ENCODE measurements around the gene ST14. TPM values are rescaled to one million over a fixed set of nuclear protein-coding genes. Genes with fewer than 3 reads are reported as not detected.
"Not testable (repeated sequence)": the region's sequence is repeated elsewhere in the genome, so short reads cannot be mapped to it uniquely, and the experiment has no call there.

Gene ST14
- total and polyA plus RNA-seq, 12 donors: 0.17 to 41.0 (median 10.4) TPM

DNA sequence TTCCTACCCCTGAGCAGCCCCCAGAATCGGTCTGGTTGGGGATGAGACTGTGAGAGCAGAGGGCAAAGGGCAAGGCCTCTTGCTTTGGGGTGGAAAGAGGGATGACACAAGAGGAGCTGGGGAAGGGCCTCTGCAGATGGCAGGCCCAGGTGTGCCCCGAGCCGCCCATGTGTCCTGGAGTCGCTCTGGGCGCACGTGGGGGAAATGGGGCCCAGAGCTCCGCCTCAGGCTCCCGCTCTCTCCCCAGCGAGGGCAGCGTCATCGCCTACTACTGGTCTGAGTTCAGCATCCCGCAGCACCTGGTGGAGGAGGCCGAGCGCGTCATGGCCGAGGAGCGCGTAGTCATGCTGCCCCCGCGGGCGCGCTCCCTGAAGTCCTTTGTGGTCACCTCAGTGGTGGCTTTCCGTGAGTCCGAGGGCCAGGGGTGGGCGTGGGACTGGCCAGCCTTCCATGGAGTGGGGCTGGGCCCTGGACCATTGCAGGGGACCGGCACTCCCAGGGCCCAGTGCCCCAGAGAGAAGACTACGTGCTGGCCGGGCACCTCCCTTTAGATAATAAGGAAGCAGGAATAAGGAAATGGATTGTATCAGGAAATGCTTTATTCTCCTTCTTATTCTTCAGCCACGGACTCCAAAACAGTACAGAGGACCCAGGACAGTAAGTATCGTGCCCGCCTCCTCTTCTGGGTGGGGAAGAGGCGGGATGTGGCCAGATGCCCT is 30.1 kb downstream of the ST14 start:
- Histone ChIP-seq H3K27ac (no peak overlapping the region), H3K27me3 (no peaks in the 10 kb centered on the region), H3K36me3 (replicated peaks in 1 of 2) (no peaks in the 10 kb centered on the region), H3K9me3 (replicated peaks in 1 of 3) (no peaks in the 10 kb centered on the region), H3K4me1 (replicated peaks in 1 of 2) (peaks cover 0 to 7% of the 10 kb centered on the region in 2 donors), H3K4me3 (no peak overlapping the region)
- no peak for DNase-seq
- no peak for TF ChIP-seq POLR2A (IDR thresholded peaks at IDR 0.05)
- TF ChIP-seq, protein P1, sequence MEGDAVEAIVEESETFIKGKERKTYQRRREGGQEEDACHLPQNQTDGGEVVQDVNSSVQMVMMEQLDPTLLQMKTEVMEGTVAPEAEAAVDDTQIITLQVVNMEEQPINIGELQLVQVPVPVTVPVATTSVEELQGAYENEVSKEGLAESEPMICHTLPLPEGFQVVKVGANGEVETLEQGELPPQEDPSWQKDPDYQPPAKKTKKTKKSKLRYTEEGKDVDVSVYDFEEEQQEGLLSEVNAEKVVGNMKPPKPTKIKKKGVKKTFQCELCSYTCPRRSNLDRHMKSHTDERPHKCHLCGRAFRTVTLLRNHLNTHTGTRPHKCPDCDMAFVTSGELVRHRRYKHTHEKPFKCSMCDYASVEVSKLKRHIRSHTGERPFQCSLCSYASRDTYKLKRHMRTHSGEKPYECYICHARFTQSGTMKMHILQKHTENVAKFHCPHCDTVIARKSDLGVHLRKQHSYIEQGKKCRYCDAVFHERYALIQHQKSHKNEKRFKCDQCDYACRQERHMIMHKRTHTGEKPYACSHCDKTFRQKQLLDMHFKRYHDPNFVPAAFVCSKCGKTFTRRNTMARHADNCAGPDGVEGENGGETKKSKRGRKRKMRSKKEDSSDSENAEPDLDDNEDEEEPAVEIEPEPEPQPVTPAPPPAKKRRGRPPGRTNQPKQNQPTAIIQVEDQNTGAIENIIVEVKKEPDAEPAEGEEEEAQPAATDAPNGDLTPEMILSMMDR (IDR thresholded peaks at IDR 0.05): no peak
- WGBS, 4 donors: 91 to 96% (median 93%) methylated on average over 27 to 32 of the region's 32 CpGs
- intact Hi-C loops (cut with DNase I): no loop called here

DNA sequence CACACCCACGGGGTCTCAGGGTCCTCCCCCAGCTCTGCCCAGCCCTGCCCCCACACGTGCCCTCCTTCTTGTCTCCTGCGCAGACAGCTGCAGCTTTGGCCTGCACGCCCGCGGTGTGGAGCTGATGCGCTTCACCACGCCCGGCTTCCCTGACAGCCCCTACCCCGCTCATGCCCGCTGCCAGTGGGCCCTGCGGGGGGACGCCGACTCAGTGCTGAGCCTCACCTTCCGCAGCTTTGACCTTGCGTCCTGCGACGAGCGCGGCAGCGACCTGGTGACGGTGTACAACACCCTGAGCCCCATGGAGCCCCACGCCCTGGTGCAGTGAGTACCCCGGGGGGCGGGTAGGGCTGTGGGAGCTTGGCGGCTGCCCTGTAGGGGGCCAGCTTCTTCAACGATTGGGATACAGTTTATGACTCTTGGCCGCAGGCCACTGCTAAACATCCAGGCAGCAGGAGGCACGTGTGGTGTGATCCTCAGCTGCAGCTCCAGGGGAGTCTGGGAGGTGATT is 30.8 kb downstream of the ST14 start:
- Histone ChIP-seq H3K9me3 (replicated peaks in 1 of 3) (no peaks in the 10 kb centered on the region), H3K36me3 (replicated peaks in 1 of 2) (no peaks in the 10 kb centered on the region), H3K27ac (no peak overlapping the region), H3K4me1 (replicated peaks in 1 of 2) (peaks cover 0 to 7% of the 10 kb centered on the region in 2 donors), H3K4me3 (no peak overlapping the region), H3K27me3 (no peaks in the 10 kb centered on the region)
- TF ChIP-seq, protein P1 (IDR thresholded peaks at IDR 0.05): no peak
- TF ChIP-seq POLR2A (IDR thresholded peaks at IDR 0.05): no peak
- no peak for DNase-seq
- WGBS, 4 donors: 89 to 98% (median 91%) methylated on average over 14 to 29 of the region's 29 CpGs
- intact Hi-C loops (cut with DNase I): no loop called here

DNA sequence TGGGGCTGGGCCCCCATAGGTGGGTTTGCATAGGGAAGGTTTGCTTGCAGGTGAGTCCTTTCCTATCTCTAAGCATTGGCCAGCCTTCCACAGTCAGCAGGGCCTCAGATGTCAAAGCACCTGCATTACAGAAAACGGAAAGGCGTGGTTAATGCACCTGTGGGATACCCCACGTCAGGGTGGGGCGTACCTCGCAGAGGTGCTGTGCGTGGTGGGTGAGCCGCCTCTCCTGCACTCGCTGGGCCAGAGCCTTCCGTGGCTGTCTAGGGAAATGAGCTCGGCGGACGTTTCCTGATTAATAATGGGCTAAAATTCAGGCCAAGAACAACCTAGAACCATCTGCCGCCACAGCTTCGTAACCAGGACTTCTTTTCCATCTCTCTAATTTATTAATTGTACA is 32.3 kb downstream of the ST14 start:
- TF ChIP-seq, protein P1 (IDR thresholded peaks at IDR 0.05): no peak
- TF ChIP-seq POLR2A (IDR thresholded peaks at IDR 0.05): no peak
- Histone ChIP-seq H3K4me3 (no peak overlapping the region), H3K9me3 (replicated peaks in 1 of 3) (no peaks in the 10 kb centered on the region), H3K27me3 (no peaks in the 10 kb centered on the region), H3K36me3 (replicated peaks in 1 of 2) (no peaks in the 10 kb centered on the region), H3K27ac (no peak overlapping the region), H3K4me1 (replicated peaks in 1 of 2) (peaks cover 0 to 7% of the 10 kb centered on the region in 2 donors)
- no peak for DNase-seq
- 90 to 94% (median 91%) methylated on average over 14 of the region's 14 CpGs for WGBS, 4 donors
- intact Hi-C loops (cut with DNase I): no loop called here

DNA sequence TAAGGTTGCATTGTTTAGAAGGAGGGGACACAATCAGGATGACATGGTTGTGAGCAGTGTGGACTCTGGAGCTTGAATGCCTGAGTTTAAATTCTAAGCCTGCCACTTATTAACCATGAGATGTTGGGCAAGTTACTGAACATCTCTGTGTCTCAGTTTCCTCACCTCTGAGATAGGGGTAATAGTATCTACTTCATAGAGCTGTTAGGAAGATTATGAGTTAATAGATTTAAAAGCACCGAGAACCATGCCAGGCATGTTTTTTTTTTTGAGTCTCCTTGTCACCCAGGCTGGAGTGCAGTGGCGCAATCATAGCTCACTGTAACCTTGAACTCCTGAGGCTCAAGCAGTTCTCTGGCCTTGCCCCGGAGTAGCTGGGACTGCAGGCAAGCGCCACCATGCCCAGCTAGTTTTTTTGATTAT is 33.3 kb downstream of the ST14 start:
- no peaks in the 10 kb centered on the region for H3K9me3 ChIP-seq (replicated peaks in 1 of 3)
- H3K27ac ChIP-seq: no peak overlapping the region
- no peaks in the 10 kb centered on the region for H3K27me3 ChIP-seq
- TF ChIP-seq, protein P1 (IDR thresholded peaks at IDR 0.05): no peak
- TF ChIP-seq POLR2A (IDR thresholded peaks at IDR 0.05): no peak
- H3K36me3 ChIP-seq (replicated peaks in 1 of 2): no peaks in the 10 kb centered on the region
- 33 to 56% (median 42%) methylated on average over 4 of the region's 4 CpGs for WGBS, 4 donors
- peaks cover 0 to 7% of the 10 kb centered on the region in 2 donors for H3K4me1 ChIP-seq (replicated peaks in 1 of 2)
- intact Hi-C loops (cut with DNase I): no loop called here
- DNase-seq: peak in 6 of 7 donors; percentile 63 to 85 (median 70)
- no peak overlapping the region for H3K4me3 ChIP-seq

DNA sequence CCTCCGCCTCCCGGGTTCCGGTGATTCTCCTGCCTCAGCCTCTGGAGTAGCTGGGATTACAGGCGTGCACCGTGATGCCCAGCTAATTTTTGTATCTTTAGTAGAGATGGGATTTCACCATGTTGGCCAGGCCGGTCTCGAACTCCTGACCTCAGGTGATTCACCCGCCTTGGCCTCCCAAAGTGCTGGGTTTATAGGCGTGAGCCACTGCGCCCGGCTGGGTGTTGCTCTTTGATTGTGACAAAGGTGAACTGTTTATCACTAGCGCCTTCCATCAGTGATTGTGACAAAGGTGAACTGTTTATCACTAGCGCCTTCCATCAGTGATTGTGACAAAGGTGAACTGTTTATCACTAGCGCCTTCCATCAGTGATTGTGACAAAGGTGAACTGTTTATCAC is 34.0 kb downstream of the ST14 start:
- WGBS, 4 donors: 92 to 98% (median 96%) methylated on average over 14 of the region's 14 CpGs
- intact Hi-C loops (cut with DNase I): not testable (repeated sequence)

More for the DNA sequence above, 34.0 kb downstream of the ST14 start:
- not testable (repeated sequence) for H3K27ac ChIP-seq; H3K27me3 ChIP-seq; H3K9me3 ChIP-seq (replicated peaks in 1 of 3); H3K4me1 ChIP-seq (replicated peaks in 1 of 2); H3K4me3 ChIP-seq; H3K36me3 ChIP-seq (replicated peaks in 1 of 2); DNase-seq

Measured in adrenal gland (tissue), 12 donors.